ENCODE measurements around the gene DRD3. TPM values are rescaled to one million over a fixed set of nuclear protein-coding genes. Genes with fewer than 3 reads are reported as not detected.

DRD3 gene
- total RNA-seq, 1 donor from 2014 or later, result not detected

GRCh38 chr3:114179575-114179974, 723 bp upstream of the DRD3 start:
- DNase-seq, result peak; percentile 1

DNA sequence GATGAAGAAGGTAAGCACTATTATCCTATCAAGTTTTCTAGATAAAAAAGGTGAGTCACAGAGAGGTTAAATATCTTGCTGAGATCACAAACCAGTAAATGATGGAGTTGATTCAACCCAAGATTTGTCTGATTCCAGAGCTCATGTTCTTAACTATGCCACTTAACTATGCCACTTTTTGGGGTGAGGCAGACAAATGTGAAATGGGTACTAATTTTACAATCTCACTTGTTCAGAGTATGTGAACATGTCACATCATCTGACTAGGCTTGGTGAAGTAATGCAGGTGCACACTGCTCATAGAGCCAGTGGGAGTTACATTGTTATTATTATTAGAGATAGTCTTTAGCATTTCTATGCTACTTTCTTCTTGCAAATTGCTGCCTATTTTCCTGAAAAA, 2.0 kb downstream of the DRD3 start:
- DNase-seq, result no peak

- no peak for DNase-seq
Measured at GRCh38 chr3:114176487-114176886, 2.4 kb downstream of the DRD3 start.

DNA sequence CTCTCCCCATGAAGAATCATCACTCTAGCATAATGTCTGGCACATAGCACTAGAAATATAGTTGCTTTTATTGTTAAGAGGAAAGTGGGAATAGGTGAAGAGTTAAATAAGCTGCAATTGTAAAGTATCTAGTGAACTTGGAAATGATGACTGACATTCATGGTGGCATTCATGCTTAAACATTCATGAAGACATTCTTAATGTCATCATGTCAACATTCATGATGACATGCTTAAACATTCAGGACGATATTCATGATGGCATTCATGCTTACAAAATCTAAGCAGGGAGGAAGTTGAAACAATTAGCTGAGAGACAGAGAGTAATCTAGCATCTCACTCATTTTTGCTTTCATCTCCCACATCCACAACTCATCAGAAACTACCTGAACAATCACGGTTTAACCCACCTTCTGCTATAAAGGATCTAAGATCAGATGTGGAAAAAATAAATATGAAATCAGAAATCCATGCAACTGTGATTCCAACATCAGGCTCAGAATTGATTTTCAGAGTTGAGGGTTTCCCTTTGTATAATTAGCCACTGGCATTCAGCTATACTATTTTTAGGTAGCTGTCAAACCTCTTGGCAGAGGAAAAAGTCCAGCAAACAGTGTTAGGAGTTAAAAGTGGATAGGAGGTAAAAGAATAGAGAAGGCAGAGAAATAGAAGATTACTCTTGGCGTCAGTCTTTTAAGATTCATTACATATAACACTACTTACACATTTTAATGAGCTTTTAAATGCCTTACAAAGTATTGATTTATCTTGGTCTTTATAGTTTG, 3.5 kb downstream of the DRD3 start:
- no peak for DNase-seq

DNA sequence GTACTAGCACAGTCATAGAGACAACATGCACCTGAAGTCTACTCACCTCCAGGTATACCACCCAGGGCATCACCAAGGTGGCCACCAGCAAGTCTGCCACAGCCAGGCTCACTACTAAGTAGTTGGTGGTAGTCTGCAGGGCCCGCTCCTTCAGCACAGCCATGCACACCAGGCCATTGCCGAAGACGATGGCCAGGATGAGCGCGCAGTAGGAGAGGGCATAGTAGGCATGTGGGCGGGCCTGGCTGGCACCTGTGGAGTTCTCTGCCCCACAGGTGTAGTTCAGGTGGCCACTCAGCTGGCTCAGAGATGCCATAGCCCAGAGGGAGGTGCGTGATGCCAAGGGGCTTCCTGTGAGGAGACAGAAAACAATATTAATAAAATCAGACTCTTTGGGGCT, 7.2 kb downstream of the DRD3 start:
- no peak for DNase-seq

- no peak for DNase-seq
Measured at GRCh38 chr3:114168150-114168549, 10.7 kb downstream of the DRD3 start.

DNA sequence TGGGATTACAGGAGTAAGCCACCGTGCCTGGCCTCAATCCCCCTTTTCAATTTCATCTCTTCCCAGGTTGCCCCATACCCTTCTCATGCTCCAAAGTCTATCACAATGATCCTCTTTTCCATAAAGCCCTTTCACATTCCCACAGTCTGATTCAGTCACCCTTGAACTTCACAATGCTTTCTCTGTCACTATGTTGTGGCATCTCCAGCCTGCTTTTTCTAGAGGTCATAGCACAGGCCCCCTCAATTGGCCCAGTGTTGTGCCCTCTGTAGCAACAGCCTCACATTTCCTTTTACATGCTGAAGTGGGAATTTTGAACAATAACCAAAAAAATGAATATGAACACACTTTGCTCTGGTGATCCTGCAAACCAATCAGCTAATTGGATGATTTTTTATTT, 21.5 kb downstream of the DRD3 start:
- DNase-seq, result no peak

GRCh38 chr3:114155370-114155821, 23.5 kb downstream of the DRD3 start:
- DNase-seq, result no peak

DNA sequence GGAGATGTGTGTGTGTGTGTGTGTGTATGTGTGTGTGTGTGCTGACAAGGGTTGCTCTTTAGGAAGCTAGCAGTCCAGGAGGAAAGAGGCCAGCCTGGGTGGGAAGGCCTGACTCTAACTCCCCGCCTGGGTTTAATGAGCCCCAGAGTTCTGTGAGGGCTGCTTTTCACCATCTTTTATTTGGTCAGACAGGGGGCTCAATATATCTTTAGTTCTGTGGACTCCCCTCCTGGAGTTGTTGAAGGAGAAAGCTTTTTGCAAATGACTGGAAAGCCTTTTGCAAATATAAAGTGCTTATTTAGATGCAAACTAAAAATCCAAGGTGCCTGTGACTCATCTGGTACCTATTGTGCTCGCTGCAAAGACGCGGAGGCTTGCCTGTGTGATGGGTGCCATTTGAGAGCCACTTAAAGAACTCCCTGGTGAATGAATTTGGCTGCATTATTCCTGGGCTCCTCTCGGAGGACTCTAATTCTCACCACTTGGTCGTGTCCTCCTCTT, 24.5 kb downstream of the DRD3 start:
- DNase-seq, result no peak

GRCh38 chr3:114152519-114153151, 26.2 kb downstream of the DRD3 start:
- DNase-seq, result peak; percentile 88

- no peak for DNase-seq
Measured at GRCh38 chr3:114151091-114151490, 27.8 kb downstream of the DRD3 start.

DNA sequence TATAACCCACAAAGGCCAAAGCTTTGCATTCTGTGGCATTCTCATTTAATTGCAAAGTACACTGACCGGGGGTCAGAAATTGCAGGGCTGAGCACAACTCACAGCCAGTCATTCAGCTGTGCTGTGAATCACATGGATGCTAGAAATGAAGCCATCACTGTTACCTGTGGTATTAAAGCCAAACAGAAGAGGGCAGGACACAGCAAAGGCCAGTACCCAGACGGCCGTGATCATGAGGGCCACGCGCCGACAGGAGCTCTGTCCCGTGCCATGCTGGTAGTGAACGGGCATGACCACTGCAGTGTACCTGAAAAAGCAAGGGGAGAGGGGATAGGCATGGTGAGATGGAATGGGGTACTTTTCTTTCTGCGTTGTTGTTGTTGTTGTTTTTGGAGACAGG, 31.6 kb downstream of the DRD3 start:
- DNase-seq, result no peak

DNA sequence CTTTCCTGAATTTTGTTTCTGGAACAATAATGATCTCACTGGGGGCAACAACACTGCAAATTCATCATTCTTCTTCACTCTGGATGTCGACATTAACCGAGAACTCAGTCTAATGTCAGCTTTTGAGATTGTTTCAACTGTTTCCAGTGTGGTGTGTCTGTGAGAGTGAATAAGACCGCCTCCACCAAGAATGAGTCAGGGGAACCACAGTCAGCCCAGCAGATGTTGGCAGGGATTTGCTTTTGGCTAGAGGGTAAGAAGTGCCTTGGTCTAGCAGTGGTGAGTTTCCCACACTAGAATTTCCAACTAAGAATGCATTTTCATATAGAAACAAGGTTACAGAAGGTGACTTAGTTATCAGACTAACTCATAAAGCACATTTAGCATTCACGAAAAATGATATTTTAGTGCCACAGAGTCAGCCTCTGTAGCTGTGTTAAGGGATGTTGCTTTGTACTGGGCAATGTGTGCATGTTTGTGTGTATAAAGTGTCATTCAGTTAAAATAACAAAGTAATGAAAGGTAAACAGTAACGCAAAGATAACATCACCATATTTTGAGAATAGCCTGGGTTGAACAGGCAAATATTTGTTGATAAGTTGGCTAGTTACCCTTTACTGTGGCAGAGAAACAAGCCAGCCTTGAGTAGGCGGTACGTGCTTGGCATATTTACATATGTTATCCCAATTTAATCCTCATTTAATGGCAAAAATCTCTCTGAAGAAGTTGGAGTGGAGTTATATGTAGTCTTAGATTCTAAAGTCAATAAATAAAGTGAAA, 33.8 kb downstream of the DRD3 start:
- peak; percentile 39 for DNase-seq

DNA sequence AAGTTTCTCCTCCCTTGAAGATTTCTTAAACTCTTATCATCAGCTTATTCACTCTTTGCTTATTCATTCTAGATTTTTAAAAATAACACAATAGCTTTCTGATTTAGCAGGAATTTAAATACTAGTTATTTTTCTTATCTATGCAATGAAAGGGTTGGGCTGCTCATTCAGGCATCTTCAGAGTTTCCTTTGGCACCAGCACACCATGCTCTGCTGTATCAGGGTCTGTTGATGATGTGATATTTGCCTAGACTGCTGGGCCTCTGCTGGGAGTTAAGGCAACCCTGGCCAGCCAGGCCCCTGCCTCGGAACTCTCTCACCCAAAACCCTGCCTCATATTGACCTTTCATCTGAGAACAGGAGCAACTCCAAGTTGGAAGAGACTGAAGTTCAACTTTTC, 35.0 kb downstream of the DRD3 start:
- DNase-seq, result no peak

GRCh38 chr3:114139836-114140235, 39.0 kb downstream of the DRD3 start:
- no peak for DNase-seq

- DNase-seq, result no peak
Measured at GRCh38 chr3:114133947-114134346, 44.9 kb downstream of the DRD3 start.

GRCh38 chr3:114132500-114132899, 46.4 kb downstream of the DRD3 start:
- DNase-seq, result no peak

- no peak for DNase-seq
Measured at GRCh38 chr3:114128826-114129225, 50.0 kb downstream of the DRD3 start.

DNA sequence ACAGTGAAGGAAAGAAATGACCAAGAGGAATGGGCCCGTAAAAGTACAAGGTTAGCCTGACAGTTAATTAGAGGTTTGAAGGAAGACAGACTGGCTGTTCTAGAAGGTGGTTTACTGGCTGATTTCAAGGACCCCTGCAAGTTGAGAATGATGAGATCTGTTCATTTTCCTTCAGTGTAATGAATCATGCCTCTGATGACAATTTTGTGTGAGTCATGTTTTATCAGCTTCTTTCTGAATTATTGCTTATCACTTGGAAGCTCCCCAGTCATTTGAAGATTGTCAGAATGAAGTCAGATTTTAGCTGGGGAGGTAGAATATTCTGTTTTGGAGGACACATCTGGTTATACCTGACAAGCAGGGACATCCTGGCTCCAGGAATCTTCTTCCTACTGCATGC, 50.6 kb downstream of the DRD3 start:
- no peak for DNase-seq

GRCh38 chr3:114127517-114127916, 51.3 kb downstream of the DRD3 start:
- no peak for DNase-seq

DNA sequence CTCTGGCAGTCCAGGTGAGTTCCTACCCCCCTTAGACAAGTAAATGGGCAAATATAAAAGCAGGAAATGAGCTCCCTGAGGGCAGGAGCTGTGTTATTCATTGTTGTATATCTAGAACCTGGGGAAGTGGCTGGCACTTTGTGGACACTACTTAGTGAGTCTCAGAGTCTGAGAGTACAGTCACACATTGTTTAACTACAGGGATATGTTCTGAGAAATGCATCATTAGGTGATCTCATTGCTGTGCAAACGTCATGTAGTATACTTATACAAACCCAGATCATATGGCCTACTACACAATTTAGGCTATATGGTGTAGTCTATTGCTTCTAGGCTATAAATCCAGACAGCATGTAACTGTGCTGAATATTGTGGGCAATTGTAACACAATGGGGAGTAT, 52.4 kb downstream of the DRD3 start:
- DNase-seq, result no peak

DNA sequence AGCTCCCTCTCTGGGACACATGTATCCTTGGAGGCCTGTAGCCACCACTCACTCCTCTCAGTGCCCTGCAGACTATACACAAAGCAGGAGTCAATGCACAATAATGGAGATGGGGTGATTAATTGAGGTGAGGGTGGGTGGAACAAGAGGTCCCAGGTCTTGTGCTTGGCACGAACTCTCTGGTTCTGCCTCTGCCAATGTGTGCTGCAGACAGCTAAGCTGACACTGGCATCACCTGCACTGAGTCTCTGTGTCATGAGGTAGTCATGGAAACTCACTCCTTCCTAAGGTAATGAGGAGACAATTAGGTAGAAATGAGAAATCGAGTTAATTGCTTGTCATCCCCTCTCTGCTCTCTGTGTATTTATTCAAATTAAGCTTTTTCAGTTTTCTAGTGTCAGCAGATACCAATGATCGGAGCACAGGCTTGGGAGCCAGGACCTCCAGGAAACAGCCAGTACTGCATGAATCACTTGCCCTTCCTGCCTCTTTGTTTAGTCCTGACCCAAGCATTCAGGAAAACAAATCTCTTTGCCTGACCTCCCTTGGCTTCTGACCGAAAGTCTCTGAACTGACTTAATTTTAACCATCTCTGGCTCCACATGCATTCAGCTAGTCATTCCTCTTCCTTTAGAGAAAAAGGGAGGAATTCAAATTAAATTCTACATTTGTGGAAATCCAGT, 56.7 kb downstream of the DRD3 start:
- no peak for DNase-seq
